OCI-LY7 (cell line): ENCODE results near the gene LRCOL1.

Source experiments
- CTCF ChIP-seq: fragments of 200-600 bp; sonication (generic); conservative IDR thresholded peaks from 2 replicates; pipeline ENCODE4 v1.5.1; 2014; ENCODE audit warnings: mild to moderate bottlenecking, antibody characterized with exemption, low read length, moderate library complexity, mixed read lengths
- EZH2phosphoT487 ChIP-seq: fragments of 200-600 bp; sonication (generic); IDR thresholded peaks from 2 replicates; pipeline ENCODE4 v1.6.1; 2018; ENCODE audit warnings: low read depth, borderline replicate concordance, mild to moderate bottlenecking, mixed run types, antibody characterized with exemption, low read length, moderate library complexity, mixed read lengths

GRCh38 chr12:132653567-132654290 is 43.3 kb upstream of the LRCOL1 start:
- TF ChIP-seq CTCF (no peak), EZH2phosphoT487 (no peak)
